ENCODE results near the gene NRXN3. TPM values are rescaled to one million over a fixed set of nuclear protein-coding genes. Genes with fewer than 3 reads are reported as not detected.

The NRXN3 gene
- total RNA-seq, 1 donor from 2014 or later = 20.3 TPM

DNA sequence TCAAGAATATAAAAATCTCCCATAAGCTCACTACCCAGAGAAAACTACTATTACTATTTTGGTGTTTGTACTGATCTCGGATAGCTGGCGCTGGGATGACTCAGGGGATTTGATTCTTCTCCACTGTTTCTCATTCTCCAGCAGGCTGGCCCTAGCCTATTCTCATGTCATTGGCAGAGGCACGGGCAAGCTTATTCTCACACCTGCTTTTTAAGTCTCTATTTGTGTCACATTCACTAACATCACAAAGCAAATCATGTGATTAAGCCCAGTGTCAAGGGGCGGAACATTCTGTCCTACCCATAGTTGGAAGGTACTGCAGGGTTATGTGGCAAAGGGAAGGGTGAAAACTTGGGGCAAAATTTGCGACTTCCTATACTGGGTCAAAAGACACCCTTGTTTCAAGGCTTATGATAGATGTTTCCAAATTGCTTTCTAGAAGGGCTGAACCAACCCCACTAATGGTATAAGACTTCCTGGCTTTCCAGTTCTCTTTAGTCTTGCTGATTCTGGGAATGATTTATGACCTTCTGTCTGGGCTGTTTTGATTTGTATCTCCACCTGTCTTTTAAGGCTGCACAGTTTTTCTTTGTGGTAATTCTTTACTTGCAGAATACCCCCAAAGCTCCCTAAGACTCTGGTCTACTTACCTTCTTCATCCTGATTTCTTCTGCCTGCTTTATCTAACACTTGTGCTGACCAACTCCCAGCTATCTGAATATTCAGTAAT is 406.4 kb downstream of the NRXN3 start:
- no peak for DNase-seq (ENCODE audit: low spot score)

DNA sequence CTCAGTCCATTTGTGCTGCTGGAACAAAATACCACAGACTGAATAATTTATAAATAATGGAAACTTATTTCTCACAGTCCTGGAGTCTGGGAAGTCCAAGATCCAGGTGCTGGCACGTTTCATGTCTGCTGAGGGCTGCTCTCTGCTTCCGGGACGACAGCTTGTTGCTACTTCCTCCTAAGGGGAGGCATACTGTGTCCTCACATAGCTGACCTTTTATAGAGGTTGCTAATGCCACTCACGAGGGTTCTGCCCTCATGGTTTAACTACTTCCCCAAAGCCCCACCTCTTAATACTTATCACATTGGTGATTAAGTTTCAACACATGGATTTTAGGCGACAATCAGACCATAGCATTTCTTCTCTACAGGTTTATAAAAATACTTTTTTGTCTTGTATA is 411.1 kb downstream of the NRXN3 start:
- no peak for DNase-seq (ENCODE audit: low spot score)

DNA sequence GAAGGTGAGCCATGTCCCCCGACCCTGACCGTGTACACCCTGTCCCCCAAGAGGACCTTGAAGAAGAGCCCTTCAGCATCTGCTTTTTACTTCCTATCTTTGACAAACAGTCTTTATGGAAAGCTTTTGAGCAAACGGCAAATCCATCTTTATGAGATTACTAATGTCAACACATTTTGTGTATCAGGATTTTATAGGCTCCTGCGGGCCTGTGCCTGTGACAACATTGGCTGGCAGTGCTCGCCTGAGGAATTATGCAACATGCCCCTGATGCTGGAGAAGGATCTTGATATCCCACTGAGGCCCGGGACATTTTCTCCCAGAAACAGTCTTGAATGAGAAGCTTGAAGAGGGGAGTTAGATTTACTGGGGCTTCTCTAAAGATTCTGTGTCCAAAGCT is 416.5 kb downstream of the NRXN3 start:
- no peak for DNase-seq (ENCODE audit: low spot score)

DNA sequence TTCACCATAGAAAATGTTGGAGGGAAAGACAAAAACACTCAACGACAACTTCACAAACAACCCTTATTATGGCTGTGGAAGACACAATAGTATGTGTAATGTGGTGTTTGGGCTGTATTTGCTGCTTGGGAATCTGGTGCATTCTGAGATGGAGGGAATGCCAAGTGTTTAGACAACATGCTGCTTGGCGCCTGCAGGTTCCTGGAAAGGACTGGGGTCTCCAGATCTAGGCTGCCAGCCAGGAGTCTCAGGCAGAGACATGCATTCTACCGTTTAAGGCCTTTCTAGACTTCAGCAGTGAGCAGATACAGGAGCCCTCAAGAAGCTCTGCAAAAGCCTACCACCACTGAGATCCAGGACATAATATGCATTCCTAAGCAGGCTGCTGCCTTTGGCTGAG is 418.7 kb downstream of the NRXN3 start:
- no peak for DNase-seq (ENCODE audit: low spot score)

DNA sequence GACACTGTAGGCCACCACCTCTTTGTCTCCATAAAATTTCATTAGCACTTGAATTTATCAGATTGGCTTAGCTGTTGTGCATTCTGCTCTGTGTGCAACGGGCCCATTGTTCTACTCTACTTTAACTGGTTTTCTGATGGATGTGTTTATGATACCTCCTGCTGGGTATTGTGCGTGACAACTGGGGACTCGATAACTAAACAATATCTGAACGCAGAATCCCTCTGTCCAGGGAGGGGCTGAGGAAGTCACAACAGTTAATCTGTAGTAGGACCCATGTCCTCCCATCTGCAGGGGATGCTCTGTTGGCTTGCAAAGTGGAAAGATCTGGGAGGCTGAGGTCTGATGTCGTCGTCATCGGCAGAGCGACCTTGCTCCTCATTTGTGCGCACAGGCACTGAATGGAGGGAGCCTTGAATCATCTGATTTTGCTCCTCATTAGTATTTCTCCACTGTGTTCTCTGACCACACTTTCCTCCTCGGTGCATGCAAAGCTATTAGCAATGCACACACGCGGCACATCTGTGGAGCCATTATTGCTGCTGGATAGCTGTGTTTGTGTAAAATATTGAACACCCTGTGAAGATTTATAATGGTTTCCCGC is 422.5 kb downstream of the NRXN3 start:
- DNase-seq (ENCODE audit: low spot score) = no peak

DNA sequence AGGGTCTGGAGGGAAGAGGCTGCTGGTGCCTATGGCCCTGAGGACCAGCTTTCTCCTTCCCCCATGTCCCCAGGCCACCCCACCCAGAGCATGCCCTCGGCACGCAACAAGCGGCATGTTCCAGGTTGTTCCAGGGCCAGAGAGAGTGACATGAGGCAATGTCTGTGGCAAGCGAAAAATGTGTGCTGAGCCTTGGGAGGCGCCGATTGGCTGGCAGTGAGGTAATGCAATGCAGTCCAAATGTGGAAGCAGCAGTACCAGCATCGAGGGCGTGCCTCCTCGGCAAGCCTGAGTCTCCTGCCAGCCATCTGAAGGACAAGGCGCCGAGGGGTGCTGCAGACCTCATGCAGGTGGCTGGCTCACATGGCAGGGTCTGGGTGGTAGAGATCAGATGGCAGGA is 423.8 kb downstream of the NRXN3 start:
- no peak for DNase-seq (ENCODE audit: low spot score)

DNA sequence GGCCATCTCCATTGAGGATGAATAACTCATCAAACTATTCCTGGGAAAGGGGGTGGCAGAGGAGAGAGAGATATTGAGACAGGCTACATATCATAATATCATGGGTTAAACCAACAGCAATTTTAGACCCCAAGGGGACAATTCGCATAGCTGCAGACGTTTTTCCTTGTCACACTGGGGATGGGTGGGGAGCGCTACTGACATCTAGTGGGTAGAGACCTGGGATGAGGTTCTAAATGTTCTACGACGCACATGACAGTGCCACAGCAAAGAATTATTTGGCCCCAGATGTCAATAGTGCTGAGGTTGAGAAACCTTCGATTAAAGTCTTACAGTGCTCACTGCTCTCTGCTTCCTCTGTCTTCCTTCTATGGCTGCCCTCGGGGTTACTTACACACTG is 425.6 kb downstream of the NRXN3 start:
- DNase-seq (ENCODE audit: low spot score) = no peak

DNA sequence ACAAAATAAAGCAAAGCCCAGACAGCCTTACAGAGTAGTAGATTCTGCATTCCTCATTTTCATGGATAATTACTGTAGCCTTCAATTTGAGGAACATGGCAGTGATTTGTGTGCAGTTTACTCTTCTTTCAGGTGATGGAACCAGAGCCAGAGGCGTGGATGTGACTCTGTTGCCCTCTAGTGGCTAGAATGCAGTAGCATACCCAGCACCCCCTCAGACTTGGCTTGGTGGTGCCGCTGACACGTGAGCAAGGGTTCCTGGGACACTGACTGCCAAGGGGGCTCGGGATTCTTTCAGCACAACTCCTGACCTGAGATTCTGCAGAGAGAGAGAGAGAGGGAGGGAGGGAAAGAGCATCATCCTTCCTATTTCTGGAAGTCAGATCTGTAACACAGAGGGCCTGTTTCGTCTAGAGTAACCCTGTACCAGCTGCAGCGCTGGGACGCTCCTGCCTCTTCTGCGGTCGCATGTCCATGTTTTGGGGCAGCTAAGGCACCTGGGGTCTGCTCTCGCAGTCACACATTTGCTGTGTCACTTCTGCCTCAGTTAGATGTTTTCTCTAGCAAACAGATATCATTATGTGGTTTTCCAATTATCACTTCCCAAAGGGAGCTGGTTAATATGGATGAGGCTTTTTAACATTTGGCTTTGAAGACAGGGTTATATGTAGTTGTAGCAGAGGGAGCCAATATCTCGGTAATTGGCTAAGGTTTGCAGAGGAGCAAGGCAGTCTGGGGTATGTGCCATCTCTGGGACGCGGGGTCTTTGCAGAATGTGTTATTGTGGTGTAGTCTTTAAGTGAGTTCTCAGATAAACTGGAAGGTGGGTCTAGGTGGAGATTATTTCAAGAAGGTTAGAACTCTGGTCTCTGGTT is 428.1 kb downstream of the NRXN3 start:
- peak; percentile 39 for DNase-seq (ENCODE audit: low spot score)

DNA sequence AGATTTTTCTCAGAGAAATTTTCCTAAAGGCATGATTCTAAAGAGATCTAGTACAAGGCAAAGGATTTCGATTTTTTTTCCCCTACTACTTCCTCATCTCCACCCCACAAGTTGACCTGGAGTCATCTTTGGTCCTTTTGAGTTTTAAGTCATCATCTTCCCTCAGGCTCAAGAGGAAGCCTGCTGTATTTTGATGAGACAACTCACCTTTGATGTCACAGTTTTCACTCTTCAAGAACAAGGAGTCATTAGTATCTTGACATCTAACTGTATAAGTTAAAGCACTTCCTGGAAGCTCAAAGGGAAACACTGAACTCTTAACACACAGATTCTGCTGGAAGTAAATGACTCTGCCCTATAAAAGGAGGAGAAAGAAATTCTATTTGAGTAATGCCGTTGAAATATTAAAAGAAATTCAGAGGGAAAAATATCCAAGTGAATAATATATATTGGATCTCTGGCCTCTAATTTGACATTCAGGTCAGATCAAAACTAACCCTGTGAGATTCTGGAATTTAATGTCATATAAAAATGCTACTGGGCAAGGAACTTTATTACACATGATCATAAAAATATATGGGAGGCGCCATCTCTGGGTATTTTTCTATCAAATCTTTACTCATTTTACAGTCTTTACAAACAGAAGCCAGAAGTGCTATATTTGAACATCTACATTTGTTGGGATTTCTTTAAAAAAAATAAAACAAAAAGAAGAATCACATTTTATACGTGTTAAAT is 435.0 kb downstream of the NRXN3 start:
- DNase-seq (ENCODE audit: low spot score) = no peak

DNA sequence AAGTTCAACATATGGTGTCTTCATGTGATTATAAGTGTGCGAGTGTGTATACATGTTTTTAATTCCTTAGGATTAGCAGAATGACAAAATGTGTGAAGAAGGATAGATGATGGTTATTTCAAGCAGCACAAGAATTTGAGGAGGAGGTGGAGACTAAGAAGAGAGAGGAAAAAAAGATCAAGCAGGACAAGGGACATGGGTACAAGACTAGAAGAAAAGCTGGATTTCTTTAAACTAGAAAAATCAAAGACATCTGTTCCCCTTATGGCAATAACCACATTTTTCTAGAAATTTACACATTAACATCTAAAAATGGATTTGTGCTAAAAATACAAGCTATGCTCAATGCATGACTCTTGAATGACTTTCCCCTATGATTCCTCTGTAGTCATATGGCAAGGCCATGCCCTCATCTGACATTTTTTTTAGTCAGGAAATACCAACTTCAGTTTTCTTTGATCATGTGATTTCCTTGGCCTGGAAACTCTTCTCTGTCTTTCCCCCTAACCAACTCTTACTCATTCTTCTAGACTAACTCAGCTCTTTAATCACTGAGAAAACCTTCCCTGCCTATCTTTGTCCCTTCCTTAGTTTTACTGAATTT is 435.8 kb downstream of the NRXN3 start:
- no peak for DNase-seq (ENCODE audit: low spot score)

DNA sequence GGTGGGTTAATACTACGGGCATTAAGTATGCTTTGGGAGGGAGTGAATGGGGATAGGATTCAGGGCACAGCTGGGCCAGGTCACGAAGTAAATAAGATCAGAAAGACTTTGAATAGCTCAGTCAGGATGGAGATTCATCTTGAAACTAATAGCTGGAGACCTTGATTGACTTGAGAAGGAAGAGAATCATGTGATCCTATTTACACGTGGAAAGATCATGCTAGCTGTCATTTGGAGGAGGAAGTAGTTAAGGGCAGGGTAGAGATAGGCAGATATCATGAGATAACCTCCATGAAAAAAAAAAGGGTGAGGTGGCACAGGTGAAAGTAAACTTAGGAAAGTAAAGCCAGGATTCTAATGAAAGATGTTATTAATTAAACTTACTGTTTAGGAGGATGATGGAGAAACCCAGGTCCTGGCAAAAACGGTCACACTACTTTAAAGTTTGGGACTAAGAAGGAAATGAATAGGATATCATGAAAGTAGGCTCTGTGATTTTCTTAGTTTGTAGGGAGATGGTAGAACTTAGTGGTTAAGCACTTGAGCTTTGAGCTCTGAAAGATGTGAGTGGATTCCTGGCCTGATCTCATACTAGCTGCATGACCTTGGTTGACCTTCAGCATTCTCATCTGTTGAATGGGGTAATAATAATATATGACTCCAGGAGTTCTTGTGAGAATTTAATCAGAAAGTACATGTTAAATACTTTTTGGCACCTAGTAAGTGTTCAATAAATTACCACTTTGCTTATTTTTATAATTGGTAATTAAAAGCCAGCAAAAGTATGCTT is 439.0 kb downstream of the NRXN3 start:
- DNase-seq (ENCODE audit: low spot score) = no peak

DNA sequence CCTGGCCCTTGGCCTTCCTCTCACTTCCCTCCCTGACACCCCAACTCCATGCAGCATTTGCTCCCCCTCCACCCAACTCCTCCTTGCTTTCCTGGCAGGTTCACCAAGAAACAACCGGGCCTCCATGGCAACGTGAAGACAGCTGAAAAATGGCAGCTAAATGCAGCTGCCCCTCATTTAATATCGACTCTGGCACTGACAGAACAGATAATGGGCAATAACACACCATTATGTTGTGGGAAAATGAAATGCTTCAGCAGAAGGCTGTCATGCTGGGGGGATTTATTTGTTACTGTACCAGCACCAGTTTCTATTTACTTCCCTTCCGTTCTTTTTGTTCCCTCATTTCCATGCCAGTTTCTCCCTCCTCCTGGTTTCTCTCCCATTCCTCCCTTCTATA is 440.8 kb downstream of the NRXN3 start:
- DNase-seq (ENCODE audit: low spot score) = no peak

DNA sequence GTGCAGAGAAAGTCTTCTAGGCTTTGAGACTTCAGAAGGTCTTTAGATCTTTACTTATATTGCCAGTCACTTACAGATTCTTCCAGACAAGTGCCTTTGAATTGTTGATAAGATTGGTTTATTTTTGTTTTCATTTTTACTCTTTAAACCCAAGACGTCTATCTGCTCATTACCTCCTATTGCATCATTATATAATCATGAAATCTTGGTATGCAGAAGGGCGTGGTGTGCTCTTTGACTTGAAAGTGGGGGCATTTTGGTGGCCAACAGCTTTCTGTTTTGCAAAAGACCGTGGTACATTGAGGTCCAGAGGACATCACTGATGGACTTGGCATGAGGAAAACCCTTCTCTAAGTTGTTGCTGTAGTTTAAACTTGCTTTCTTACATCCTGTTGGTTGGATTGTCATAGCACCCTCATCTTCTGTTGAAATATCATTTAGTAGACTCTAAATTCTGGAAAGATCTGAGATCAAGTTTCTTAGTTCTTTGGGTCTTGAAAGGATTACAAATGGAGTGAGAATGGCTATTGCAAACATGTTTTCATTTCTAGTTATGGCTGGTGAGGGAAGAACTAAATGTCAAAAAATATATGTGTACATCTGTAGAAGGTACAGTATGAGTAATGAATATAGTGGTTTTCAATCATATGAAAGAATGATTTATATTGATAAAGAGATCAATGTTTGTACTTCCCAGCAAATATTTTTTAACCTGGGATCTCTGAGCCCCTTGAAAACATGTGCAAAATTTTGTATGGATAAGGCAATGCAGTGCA is 441.8 kb downstream of the NRXN3 start:
- DNase-seq (ENCODE audit: low spot score) = no peak

DNA sequence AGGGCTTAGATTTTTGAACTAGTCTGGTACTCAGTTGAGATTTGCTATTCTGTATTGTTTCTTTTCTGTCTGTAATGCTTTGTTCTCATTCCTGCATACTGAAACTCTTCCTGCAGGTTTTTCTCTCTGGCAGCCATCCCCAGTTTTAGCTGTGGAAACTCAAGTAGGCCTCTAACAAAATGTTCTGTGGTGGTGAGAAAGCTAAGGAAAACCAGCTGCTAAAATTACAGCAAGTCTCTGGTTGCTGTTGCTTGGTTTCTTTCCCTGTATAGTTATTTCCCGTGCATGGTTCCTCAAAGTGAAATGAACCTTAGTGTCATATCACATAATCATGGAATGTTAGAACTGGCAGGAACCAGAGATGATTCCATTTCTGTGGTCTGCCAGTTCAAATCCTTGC is 442.5 kb downstream of the NRXN3 start:
- DNase-seq (ENCODE audit: low spot score) = no peak

DNA sequence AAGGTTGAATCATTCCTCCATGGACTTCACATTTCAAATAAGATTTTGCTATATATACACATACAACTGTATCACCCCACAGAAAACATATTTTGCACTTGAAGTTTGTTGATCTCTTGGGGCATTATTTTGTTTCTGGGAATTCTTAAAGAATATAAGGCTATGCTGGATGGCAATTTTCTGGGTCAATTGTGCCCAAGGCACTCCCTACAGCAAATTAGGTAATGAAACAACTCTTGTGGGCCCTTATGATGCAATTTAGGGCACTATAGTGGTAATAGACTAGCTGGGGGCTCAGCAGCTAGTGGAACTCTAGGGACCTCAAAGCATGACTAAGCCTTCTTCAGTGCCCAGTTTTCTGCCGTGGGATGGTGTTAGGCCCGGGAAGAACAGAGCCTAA is 444.4 kb downstream of the NRXN3 start:
- DNase-seq (ENCODE audit: low spot score) = no peak

DNA sequence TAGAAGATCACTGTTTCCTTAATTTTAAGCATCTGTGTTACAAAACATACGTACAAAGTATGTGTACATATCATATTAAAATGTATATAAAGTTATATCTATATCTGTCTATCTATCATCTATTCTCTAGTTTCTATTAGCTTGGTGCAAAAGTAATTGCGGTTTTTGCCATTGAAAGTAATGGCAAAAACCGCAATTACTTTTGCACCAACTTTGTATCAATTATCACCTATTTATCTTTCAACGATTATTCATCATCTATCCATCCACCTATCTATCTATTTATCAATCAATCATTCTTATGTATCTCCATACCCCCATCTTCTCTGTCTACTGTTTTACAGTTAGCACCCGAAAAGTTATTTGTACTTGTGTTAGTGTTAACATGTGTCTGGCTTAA is 447.6 kb downstream of the NRXN3 start:
- no peak for DNase-seq (ENCODE audit: low spot score)

DNA sequence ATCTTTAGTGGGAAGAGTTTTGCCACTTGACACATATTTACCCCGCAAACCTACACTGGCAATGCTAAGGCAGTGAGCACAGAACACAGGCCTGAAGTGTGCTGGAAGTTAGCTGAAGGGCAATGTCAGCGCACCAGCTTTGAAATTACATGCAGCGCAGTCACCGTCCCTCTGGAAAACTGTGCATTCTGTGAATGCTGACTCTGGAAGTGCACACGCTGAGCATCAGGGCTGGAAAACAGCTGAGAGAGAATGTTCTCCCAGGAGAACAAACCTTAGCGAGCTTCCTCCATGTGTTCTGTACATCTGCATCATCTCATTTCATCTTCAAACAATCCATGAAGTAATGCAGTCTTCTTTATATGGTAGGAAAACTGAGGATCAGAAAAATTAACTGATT is 448.2 kb downstream of the NRXN3 start:
- DNase-seq (ENCODE audit: low spot score) = no peak

DNA sequence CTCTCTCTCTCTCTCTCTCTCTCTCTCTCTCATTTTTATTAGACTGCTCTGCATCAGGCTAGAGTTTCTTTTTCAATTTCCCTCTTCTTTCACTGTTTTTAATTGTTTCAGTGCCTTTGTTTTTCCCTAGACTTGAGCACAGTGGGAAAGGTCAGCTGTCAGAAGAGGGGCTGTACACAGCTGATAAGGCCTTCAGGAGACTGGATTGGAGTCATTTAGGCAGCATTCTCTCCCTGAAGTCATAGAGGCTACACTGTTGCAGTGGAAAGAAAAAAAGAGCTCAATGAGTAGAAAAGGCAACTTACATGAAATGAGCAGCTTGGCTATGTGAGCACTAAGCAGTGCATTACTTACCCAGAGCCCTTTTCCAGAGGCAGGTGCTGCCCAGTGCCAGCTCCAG is 456.9 kb downstream of the NRXN3 start:
- DNase-seq (ENCODE audit: low spot score) = no peak

DNA sequence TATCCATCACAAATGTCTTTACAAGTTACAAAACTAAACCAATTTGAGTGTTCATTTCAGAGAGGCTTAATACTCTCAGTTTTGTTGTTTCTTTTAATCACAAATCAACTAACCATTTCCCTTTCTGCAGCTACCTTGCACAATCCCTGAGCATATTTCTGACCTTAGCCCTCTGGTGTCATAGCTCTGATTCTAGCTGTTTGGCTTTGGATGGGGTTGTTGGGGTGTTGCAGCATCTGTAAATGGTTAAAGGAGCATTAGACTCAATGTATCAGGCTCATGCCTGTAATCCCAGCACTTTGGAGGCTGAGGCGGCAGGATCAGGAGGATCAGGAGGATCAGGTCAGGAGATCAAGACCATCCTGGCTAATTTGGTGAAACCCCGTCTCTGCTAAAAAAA is 461.4 kb downstream of the NRXN3 start:
- DNase-seq (ENCODE audit: low spot score) = no peak

DNA sequence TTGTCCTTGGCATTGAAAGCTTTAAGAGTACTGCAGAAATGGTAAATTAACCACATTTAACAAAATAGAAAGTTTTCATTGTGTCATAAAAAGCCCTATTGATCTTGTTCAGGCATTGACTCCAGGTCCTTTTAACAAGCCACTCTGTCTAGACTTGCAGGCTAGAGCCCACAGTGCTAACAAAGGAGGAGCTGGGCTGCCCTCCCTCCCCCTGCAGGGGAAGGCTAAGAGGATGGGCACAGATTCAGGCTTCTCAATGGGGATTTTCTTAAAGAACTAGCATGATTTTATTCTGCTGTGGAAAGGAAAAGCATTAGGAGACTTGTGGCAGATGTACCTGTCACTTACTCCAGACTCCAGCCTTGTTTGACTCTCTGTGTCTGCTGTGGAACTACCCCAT is 463.6 kb downstream of the NRXN3 start:
- DNase-seq (ENCODE audit: low spot score) = no peak
